HPDE6-E6E7 (cell line): ENCODE measurements around the gene PCSK1.
"Not testable (repeated sequence)": the region's sequence is repeated elsewhere in the genome, so short reads cannot be mapped to it uniquely, and the experiment has no call there.

Experiments
- DNase-seq: peaks from one replicate; pipeline ENCODE4 v3.0.0; 2011; ENCODE audit warnings: missing footprints; ENCODE audit errors: extremely low spot score

The PCSK1 gene

DNA sequence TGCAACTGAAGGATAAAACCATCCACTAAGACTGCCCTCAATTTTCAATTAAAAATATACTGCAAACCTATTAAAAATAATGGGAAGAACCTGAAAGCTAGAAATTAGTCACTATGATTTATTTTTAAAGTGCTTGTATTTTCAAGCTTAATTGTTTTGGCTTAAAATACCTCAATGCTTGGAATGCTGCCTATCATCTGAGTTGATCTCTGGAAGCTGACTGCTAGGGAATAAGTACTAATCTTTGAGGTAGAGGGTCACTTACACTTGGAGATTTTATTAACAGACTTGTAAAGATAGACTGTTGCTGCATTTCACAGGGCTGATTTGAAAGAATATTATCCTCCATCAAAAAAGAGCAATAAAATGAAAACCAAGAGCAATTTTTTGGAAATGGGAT is 6.2 kb downstream of the PCSK1 start:
- no peak for DNase-seq

DNA sequence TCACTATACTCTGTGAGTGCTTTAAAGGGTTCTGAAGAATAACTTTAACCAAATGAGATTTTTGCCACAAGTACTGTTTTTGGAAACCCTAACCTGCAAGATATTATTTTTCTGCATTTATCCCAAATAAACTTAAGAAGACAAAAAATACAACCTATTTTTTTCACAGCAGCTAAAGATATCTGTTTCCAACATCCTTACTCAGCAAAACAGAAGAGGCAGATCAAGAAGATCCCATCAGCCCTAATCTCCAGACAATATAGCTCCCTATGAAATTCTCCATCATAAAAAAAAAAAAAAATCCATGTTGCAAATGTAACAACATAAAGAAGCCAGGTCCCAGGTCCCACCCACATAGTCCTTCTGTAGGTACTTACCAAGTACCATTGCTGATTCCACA is 7.6 kb downstream of the PCSK1 start:
- DNase-seq, result no peak

DNA sequence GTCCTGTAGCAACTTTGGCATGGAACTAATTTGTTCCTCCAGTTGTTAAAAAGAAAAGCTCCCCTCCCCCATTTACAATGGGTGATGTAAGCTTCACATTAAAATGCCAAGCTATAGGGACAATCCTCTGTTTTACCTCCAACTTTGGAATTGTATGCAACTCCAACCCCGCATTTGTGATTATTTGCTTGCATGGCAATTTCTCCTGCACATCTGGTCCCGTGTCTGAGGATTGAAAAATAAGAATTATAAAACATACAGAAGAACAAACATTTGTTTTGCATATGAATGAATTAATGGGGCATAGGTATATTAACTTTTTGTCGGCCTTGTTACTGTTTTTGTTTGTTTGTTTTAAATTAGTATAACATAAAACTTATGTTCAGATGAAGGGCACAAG is 17.2 kb downstream of the PCSK1 start:
- DNase-seq, result no peak

DNA sequence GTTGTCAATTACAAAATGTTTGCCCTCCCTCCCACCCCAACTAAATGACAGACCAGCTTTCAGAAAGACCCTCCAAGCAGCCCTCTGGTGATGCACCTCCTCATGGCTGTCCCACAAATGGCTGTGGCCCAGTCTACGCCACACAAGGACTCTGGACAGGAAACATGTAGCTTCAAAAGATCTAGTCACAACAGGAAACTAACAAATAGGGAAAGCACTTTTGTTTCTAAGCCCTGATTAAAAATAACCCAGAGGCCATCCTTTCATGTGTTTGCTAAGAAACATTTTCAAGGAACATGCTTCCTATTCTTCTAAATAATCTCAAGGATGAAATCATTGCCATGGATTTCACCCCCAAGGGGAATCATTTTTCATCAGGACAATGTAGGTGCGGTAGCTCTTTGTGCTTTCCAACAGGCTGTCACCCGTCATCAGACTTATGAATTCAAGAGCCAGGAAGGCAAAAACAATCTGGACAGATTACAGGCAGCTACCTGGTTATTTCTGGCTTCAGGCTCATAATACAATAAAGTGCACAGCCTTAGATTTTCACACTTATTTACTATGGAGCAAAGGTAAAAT is 20.1 kb downstream of the PCSK1 start:
- DNase-seq, result no peak

DNA sequence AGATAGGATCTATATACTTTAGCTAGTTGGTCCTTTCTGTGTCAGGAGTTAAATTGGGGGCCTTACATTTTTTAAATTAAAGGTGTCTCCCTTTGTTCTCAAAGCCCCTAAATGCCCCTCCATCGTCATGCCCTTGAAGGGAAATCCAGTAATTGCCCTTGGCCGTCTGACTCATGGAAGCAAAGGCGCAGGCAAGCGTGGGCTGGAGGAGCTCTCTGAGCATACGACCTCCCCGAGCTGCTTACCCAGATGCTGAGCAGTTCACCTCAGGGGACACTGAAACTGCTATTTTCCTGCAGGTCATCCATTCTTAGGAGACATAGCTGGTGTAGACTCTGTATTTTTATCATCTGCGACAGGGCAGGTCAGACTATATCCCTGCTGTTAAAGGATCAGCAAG is 23.0 kb downstream of the PCSK1 start:
- no peak for DNase-seq

DNA sequence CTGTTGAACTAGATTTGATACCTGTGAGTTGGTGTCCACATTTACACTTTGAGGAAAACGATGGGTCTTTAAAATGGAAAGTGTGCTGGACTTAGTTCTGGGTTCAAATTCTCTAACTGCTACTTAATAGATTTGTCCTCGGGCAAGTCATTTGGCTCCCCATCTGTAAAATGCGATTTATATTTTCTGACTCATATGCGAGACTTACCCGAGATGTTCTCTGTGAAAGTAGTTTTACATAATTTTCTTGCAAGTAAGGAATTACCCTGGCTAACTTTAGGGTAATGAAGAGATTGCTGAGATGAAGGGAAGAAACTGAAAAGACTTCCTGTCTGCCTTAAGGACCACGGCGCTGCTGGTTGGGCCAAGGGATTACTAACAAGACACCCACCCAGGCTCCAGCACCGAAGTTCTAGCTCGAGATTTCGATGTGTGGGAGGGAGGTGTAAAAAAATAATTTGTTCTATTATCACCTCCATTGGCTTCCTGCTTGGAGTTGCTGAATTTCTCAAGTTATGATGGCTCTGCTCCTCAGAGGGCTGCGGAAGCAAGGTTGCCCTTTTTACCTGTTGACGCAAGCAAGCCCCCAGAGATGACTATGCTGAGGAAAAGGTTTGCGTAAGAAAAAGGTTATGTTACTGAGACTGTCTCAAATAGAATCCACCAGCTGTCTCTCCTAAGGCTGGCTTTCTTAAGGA is 24.1 kb downstream of the PCSK1 start:
- no peak for DNase-seq

DNA sequence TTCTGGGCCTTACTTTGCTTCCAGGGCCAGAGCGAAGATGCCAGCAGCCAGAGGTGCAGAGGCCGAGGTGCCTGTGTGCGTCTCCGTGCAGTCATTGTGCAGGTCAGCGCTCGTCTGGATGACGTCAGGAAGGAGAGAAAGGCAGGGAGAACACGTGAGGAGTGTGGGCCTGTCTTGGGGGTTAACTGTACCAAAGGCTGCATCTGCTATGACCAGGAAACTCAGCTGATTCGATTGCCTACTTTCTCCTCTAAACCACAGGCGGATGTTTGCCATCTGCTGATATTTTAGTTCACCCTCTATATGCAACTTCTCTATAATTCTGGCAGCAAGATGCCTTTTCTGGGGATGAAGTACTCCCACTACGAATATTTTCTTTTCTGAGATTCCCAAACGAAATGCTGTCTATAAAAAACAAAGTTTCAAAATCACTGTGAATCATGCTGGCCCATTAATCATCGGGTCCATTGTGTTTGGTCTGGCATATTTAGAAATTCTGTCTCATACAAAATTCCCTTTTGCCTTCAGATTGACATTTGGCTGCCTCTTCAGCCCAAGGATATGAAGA is 24.8 kb downstream of the PCSK1 start:
- DNase-seq, result peak; percentile 94

DNA sequence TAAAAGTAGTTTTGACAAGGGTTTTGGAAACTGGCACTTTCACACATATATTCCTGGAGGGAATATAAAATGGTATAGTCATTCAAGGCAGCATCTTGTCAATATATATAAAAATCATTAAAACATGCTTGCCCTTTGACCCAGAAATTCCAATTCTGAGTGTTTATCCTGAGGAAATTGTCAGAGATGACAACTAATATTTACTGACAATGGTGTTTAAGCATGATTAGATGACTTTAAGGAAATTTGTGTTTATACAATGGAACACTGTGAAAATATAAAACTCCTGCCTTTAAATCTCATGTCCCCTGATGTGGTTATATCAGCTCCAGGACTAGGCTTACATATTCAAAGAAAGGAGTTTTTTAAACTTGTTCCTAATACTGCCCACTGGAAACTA is 25.6 kb downstream of the PCSK1 start:
- no peak for DNase-seq

GRCh38 chr5:96404191-96404867 is 28.7 kb downstream of the PCSK1 start:
- DNase-seq, result no peak

- DNase-seq, result no peak
Observed at GRCh38 chr5:96402500-96402899, 30.5 kb downstream of the PCSK1 start.

GRCh38 chr5:96396878-96397277 is 36.2 kb downstream of the PCSK1 start:
- DNase-seq, result no peak

DNA sequence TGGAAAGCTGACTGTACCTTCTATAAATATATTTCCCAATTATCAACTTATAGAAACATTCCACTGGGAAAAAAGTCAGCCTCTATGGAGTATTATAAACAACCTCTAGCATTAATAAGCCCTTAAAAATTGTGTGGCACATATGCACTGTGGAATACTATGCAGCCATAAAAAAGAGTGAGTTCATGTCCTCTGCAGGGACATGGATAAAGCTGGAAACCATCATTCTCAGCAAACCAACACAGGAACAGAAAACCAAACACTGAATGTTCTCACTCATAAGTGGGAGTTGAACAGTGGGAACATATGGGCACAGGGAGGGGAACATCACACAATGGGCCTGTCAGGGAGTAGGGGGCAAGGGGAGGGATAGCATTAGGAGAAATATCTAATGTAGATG is 37.8 kb downstream of the PCSK1 start:
- not testable (repeated sequence) for DNase-seq

DNA sequence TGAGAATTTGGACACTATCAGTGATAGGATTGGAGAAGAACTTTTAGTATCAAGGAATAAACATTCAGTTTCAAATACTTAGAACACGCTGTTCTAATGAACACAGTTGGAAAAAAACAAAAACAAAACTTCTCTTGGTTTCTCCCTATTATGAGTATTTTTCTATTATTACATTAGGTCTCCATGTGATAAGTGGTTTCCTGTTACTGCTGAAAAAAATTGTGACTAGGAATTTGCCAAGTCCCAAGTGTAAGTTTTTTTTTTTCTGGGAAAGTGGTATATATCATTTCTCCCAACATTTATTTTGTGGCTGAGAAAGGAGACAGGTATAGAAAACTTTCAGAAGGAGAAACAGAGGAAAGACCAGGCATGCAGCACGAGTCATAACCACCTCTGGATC is 41.1 kb downstream of the PCSK1 start:
- no peak for DNase-seq

- DNase-seq, result no peak
Observed at GRCh38 chr5:96388176-96388575, 44.9 kb downstream of the PCSK1 start.

DNA sequence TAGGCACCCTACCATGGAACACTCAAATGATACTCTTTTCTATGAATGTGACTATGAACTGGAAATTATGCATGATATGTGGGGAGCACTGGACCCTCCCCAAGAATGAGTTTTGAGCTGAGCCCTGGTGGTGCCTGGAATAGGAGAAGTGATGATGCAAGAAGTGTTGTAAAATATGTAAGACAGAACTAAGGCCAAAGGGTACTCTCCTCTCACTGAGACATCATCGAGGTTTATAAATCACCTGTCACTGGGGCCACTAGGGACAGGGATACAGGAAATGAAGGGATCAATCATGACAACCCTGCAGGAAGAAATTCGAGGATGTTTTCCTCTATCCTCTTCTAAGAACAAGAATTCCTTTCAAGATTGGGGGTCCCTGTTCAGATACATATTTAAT is 45.4 kb downstream of the PCSK1 start:
- DNase-seq, result no peak

GRCh38 chr5:96385538-96385937 is 47.5 kb downstream of the PCSK1 start:
- DNase-seq, result no peak

DNA sequence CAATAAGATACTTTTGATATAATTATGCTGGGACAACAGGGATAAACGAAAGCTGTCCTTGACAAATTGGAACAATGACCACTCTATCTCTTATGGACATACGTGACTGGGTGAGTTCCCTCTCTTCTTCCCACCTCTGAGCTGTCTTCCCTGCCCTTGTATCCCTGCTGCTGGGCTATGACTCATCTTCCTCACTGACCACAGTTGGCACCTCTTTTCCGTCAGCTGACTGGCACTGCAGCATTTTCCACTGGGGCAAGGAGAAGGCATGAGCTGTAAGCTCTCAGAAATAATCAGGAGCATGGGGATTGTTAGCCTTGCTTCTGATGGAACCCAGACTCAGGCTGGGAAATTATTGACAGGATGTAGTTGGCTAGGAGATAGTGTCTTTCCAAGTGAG is 48.7 kb downstream of the PCSK1 start:
- DNase-seq, result peak; percentile 64

- DNase-seq, result no peak
Observed at GRCh38 chr5:96381526-96381925, 51.5 kb downstream of the PCSK1 start.

DNA sequence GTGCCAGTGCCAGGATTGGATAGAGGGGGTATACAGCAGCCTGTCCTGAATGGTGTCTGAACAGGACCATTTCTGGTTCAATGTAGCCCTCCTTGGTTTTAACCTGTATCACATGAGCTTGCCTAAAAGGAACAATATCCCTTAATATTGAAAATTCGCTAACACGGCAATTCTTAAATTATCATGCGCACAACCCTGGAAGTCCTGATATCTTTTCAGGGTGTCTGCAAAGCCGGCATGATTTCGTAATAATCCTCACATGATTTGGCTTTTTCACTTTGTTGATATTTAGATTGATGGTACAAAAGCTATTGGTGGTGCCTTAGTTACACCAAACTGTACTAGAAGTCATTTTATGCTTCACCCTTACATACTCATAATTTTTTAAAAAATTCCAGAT is 53.2 kb downstream of the PCSK1 start:
- DNase-seq, result no peak

GRCh38 chr5:96377597-96377996 is 55.5 kb downstream of the PCSK1 start:
- DNase-seq, result no peak

DNA sequence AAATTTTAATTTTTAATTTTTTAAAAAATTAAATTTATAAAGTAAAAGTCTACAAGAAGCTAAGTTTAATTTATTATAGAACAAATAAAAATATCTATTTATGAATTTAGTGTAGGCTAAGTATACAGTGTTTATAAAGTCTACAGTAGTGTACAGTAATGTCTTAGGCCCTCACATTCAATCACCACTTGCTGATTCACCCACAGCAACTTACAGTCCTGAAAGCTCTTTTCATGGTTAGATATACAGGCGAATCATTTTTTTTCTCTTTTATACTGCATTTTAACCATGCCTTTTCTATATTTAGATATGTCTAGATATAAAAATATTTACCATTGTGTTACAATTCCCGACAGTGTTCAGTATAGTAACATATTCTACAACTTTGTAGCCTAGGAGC is 55.9 kb downstream of the PCSK1 start:
- DNase-seq, result no peak

DNA sequence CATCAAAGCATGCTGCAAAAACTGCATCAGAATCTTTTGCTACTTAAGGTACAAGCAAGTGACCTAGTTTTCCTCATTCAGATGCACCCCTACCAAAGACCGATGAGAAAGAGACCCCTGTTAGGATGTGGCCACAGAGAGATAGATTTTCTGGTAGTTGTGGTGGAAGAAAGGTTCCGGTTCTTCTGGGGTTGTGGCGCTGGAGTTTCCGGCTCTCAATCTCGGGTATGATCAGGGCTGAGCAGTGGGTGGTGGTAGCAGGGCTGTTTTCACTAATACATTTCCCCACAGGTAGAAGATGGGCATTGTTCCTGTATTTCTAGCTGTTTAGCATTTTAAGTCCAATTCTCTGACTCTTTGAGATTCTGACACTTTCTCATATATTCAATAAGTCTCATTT is 58.4 kb downstream of the PCSK1 start:
- no peak for DNase-seq

DNA sequence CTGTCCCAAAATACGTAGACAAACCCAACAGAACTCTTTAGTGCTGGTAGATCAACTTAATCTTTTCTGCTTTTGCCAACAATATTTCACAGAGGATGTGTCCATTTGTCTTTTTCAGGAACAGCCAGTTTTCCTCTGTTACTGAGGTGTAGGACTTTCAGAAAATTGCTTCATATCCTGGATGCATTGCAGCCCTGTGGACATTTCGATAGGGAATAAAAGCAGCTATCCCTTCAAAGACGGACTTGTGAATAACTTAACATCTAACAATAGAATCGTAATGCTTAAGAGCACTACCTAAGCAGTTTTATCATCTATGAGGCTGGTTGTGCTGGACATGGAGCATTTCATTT is 59.7 kb downstream of the PCSK1 start:
- DNase-seq, result no peak
